ENCODE measurements around the gene AKNA.

The AKNA gene, protein sequence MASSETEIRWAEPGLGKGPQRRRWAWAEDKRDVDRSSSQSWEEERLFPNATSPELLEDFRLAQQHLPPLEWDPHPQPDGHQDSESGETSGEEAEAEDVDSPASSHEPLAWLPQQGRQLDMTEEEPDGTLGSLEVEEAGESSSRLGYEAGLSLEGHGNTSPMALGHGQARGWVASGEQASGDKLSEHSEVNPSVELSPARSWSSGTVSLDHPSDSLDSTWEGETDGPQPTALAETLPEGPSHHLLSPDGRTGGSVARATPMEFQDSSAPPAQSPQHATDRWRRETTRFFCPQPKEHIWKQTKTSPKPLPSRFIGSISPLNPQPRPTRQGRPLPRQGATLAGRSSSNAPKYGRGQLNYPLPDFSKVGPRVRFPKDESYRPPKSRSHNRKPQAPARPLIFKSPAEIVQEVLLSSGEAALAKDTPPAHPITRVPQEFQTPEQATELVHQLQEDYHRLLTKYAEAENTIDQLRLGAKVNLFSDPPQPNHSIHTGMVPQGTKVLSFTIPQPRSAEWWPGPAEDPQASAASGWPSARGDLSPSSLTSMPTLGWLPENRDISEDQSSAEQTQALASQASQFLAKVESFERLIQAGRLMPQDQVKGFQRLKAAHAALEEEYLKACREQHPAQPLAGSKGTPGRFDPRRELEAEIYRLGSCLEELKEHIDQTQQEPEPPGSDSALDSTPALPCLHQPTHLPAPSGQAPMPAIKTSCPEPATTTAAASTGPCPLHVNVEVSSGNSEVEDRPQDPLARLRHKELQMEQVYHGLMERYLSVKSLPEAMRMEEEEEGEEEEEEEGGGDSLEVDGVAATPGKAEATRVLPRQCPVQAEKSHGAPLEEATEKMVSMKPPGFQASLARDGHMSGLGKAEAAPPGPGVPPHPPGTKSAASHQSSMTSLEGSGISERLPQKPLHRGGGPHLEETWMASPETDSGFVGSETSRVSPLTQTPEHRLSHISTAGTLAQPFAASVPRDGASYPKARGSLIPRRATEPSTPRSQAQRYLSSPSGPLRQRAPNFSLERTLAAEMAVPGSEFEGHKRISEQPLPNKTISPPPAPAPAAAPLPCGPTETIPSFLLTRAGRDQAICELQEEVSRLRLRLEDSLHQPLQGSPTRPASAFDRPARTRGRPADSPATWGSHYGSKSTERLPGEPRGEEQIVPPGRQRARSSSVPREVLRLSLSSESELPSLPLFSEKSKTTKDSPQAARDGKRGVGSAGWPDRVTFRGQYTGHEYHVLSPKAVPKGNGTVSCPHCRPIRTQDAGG (N-terminal part only)

DNA sequence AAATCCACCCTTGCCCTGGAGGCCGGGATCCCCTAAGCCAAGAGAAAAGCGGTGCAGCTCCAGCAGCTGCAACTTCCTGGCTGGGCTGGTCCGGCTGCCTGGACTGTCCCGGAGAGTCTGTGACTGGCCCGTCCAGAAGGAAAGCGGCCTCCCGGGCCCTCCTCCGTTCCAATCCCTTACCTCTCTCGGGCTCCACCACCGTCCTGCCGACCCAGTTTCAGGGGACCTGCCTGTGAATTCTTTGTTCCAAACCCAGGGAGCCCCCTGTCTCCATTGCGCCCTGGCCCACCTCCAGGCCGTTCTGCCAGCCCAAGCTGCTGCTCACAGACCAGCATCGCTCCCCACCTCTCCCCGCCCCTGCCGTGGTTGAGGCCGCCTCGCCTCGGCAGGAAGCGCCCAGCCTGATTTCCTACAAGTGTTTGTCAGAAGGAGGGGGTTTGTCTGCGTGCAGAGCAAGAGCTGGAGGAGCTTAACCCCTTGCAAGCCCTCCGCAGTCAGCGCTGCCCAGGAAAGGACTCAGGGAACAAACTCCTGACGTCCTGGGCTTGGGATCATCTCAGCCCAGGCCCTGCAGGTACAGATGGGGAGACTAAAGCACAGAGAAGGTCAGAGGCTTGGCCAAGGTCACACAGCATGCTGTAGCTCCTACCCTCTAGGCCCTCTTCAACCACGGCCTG lies at the start of gene AKNA:
TSS of gene AKNA (minus strand) at position 303 of the 677 bp plus-strand sequence. CDS start 6,649 bp downstream, outside the sequence.
- peak; percentile 93 for DNase-seq

GRCh38 chr9:114437401-114437893 lies 49.7 kb upstream of the AKNA start:
- no peak for DNase-seq

DNA sequence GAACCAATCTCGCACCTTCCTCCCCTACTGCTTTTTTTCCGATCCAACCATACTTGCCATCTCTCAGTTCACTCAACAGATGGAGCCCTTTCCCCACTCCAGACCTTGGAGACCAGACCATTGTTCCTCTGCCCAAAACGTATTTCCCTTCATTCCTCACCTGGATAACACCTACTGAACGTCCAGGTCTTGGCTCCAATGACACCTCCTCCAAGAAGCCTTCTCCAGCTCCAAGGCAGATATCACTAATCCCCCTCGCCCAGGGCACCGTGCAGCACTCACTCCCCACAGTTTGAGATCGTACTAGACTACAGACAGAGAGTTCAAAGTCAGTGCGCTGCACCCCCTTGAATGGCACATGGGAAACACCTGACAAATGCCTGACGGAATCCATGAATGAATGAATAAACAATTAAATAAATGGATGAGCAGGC lies 47.1 kb upstream of the AKNA start:
- DNase-seq, result peak; percentile 33

GRCh38 chr9:114433720-114434255 lies 46.0 kb upstream of the AKNA start:
- DNase-seq, result peak; percentile 11

DNA sequence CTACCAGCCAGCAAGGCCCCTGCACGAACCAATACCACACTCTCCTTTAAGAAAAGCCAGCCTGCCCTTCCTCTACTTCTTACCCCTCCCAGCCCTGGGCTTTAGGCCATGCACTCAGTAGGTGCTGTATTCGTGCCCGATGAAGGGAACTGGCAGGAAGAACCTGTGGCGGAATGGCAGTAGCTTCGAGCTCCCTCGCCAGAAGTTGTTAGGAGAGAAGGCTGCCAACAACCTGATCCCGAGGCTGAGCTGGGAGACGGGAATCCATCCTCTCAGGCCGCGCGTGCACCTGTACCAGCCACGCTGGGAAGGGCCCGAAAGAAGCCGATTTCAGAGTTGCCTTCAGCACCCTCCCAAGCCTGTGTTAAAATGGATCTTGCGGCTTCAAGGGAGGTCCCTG lies 45.3 kb upstream of the AKNA start:
- no peak for DNase-seq

GRCh38 chr9:114432323-114433067 lies 44.7 kb upstream of the AKNA start:
- no peak for DNase-seq

DNA sequence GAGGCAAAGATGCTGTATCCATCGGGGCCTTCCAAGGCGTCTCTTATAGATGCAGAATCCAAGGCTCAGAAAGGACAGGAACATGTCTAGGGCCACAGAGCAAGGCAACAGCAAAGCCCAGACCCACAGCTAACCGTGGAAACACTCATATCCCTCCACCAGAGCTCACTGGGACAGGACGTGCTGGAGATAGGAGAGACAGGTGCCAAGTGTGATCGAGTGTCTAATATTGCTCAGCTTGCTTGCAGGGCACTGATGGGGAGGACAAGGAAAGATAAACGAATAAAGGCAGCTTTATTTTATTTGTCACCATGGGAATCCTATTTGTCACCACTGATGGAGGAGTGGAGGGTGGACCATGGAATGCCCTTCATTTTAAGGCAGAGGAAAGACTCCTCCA lies 44.0 kb upstream of the AKNA start:
- no peak for DNase-seq

DNA sequence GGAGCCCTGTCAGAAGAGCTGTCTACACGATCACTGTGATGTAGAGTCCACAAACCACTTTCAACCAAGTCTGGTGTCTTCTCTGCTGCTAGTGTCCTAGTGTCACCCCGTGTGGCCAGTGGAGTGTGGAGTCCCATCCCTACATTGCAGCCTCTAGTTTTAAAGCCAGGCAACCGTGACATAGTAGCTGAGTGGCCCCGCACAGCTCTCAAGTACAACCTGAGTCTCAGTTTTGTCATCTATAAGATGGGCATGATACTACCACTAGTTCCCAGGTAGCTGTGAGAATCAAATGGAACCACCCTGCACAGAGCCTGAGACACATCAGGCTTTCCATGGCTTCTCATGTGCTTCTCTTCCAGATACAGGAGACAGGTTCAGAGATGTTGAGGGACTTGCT lies 43.2 kb upstream of the AKNA start:
- DNase-seq, result no peak

- no peak for DNase-seq
Measured at GRCh38 chr9:114430457-114430856, 42.7 kb upstream of the AKNA start.

GRCh38 chr9:114429488-114429887 lies 41.7 kb upstream of the AKNA start:
- DNase-seq, result no peak

DNA sequence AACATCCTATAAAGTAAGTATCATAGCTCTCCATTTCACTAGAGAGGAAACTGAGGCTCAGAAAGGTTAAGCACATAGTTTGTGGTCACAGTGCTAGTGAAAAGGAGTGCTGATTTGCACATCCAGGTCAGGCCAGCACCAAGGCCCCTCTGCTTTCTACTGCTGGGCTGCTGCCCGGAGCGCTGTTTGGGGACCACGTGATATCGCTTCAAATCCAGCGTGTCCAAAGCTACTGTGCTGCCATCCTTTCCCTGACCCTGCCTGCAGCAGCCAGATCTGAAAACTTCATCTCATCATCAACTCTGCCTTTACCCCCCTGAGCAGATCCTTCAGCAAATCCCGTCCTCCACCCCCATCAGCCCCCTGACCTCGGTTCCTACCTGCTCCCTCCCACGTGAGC lies 40.7 kb upstream of the AKNA start:
- no peak for DNase-seq

- no peak for DNase-seq
Measured at GRCh38 chr9:114427644-114428043, 39.9 kb upstream of the AKNA start.

DNA sequence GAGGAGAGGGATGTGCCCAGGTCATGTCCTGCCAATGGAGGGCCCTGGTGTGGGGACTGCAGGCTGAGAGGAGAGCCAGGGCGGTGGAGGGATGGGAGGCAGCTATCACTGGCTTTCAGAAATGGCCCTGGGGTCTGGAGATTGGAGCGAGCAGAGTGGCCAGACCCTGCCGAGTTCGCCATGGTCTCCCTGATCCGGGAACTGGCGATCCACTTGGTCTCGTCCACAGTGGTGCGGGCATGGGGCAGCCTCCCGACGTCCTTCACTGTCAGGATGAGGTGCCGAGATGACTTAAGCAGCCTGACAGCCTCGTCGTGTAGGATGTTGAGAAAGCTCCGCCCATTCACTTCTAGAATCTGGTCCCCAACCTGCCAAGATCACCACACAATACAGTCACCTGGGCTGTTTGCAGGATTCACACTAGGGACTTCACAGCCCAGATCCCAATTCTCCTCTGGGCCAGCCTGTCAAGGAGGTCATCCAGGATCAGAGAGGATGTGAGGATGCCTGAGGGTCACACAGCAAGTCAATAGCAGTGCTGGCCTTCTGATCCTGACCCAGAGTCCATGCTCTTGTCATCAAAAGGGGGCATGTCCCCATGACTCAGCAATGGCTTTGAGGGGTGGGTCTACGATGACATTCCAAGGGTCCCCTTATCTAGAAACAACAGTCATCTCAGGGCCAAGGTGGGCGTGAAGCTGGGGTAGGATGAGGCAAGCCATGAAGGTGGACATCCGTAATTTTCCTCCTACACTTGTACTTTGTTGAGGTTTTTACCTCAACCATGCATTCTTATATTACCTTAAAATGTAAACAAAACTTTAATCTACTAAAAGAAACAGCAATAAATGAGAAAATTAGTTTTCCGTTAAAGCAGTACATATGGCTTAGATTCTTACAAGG lies 38.5 kb upstream of the AKNA start:
- no peak for DNase-seq

GRCh38 chr9:114425126-114425525 lies 37.3 kb upstream of the AKNA start:
- DNase-seq, result no peak

GRCh38 chr9:114424126-114424525 lies 36.3 kb upstream of the AKNA start:
- DNase-seq, result no peak

GRCh38 chr9:114423181-114423580 lies 35.4 kb upstream of the AKNA start:
- DNase-seq, result no peak

- DNase-seq, result no peak
Measured at GRCh38 chr9:114421147-114421546, 33.4 kb upstream of the AKNA start.

DNA sequence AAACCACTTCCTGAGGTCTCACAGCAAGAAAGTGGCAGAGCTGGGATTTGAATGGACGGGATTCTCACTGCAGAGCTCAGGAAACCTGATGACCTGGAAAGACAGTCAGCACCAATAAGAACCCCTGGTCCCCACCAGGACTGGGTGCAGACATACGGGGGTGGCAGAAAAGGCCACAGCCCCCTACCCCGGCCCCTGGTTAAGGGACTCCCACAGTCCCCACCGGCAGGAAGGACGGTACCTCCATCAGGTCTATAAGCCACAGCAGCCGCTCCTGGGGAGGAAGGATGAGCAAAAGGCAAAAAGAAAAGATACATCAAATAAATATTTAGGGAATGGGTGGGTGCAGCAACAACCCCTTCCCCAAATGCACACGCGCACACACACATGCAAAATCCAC lies 32.0 kb upstream of the AKNA start:
- no peak for DNase-seq

DNA sequence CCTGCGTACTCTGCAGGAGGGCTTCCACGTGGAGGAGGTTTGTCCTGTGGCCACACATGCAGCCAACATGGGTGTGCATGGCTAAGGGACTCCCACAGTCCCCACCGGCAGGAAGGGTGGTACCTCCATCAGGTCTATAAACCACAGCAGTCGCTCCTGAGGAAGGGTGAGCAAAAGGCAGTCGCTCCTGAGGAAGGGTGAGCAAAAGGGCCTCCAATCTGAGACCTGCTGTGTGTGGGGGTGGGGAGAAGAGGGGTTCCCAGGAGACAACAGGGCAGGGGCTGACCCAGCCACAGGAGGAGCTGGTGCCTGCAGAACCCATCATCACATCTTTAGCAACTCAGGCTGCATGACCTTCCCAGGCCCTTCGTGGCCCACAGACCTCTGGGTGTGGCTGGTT lies 30.3 kb upstream of the AKNA start:
- no peak for DNase-seq

DNA sequence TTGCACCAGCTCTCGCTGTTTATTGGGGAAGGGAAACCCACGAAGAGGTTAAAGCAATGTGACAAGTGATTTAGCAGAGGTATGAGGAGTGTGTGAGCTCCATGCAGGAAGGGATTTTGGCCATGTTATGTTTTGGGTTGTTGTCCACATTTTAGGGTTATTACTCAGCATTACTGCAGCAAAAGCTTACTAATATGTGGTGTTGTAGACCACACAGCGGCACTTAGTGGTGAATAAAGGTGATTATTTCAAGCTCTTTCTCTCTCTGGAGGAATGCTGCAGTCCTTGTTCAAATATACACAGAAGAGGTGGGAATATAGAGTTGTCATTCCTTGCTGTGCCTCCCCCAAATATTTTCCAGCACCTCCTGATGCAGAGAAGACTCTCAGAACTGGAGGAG lies 29.7 kb upstream of the AKNA start:
- no peak for DNase-seq
